ENCODE results near the gene FOXK2.

Gene FOXK2

DNA sequence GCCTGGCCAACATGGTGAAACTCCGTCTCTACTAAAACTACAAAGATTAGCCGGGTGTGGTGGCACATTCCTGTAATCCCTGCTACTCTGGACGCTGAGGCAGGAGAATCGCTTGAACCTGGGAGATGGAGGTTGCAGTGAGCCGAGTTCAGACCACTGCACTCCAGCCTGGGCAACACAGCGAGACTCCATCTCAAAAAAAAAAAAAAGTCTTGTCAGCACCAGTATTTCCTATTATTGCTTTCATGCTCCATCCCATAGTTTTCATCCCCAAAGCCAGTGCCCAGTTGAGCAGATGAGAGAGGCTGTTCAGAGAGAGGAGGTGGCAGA, 70.3 kb downstream of the FOXK2 start:
- DNase-seq (ENCODE audit: low spot score) = no peak

DNA sequence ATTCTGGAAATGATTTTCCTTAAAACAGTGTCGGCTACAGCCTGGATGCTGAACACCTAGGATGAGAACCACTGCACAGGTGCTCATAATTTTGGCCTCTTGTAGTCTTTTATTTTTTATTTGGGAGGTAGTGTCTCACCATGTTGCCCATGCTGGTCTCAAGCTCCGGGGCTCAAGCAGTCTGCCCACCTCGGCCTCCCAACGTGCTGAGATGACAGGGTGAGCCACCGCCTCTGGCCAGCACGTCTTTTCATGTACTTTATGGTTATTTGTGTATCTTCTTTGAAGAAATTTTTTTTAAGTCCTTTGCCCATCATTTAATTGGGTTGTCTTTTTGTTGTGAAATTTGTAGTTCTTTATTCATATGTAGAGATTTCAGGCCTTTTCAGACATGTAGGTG, 70.7 kb downstream of the FOXK2 start:
- no peak for DNase-seq (ENCODE audit: low spot score)

DNA sequence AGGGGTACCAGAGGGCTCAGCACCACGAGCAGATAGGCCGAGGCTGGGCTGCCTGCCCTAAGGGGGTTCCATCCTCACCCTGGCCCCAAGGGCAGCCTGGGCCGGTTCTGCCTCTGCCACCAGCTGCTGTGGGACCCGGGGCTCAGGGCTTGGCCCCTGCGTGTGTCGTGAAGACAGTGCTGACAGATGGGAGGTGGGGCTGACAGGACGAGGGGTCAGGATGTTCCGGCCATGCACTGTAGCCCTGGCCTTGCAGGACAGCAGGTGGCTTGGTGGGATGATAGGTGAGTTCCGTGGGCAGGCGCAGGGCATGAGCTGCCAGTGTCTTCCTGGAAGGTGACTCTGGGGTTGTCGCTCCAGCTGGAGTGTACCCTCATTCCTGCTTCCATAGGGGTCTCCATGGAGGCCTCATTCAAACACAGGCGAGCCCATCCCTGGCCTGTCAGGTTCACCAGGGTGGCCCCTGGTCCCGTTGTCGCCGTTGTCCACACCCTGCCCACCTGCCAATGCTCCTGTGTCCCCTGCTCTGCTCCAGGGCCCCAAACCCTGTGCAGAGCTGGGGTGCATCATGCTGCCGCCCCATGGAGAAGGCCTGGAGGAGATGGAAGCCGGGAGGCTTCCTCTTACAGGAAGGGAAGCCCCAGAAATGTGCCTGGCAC, 71.5 kb downstream of the FOXK2 start:
- no peak for DNase-seq (ENCODE audit: low spot score)

- no peak for DNase-seq (ENCODE audit: low spot score)
Measured at GRCh38 chr17:82592289-82592766, 72.8 kb downstream of the FOXK2 start.

- DNase-seq (ENCODE audit: low spot score) = no peak
Measured at GRCh38 chr17:82592767-82593589, 73.4 kb downstream of the FOXK2 start.

- no peak for DNase-seq (ENCODE audit: low spot score)
Measured at GRCh38 chr17:82593590-82594087, 74.1 kb downstream of the FOXK2 start.

DNA sequence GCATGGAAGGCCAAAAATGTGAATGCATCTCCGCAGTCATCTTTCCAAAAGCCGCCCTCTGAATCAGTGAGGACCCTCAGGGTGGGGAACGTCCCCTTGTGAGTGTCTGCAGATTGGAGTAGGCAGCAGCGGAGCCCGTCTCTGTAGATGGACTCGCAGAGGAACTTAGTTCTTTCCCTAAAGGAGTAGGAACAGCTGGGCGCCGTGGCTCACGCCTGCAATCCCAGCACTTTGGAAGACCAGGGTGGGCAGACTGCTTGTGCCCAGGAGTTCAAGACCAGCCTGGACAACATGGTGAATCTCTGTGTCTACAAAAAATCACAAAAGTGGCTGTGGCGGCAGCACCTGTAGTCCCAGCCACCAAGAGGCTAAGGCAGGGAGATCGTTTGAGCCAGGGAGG, 75.0 kb downstream of the FOXK2 start:
- no peak for DNase-seq (ENCODE audit: low spot score)

DNA sequence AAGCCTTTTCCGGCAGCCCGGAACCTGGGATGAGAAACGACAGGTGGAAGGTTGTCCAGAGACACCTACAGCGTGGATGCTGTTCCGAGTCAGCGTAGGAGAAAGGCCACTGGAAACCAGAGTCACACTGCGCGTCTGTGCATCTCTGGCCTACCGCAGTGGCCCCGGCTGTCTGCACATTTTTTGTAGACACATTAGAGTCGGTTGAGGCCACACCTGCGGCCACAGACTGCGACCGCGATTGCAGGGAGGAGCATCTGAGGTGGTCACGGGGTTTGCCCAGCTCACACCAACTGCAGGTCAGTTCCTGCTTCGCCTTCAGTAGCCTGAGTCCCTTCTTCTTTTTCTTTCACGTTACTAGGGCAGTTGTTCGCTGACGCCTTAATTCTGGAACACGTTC, 76.4 kb downstream of the FOXK2 start:
- no peak for DNase-seq (ENCODE audit: low spot score)

- DNase-seq (ENCODE audit: low spot score) = no peak
Measured at GRCh38 chr17:82596296-82596695, 76.8 kb downstream of the FOXK2 start.

DNA sequence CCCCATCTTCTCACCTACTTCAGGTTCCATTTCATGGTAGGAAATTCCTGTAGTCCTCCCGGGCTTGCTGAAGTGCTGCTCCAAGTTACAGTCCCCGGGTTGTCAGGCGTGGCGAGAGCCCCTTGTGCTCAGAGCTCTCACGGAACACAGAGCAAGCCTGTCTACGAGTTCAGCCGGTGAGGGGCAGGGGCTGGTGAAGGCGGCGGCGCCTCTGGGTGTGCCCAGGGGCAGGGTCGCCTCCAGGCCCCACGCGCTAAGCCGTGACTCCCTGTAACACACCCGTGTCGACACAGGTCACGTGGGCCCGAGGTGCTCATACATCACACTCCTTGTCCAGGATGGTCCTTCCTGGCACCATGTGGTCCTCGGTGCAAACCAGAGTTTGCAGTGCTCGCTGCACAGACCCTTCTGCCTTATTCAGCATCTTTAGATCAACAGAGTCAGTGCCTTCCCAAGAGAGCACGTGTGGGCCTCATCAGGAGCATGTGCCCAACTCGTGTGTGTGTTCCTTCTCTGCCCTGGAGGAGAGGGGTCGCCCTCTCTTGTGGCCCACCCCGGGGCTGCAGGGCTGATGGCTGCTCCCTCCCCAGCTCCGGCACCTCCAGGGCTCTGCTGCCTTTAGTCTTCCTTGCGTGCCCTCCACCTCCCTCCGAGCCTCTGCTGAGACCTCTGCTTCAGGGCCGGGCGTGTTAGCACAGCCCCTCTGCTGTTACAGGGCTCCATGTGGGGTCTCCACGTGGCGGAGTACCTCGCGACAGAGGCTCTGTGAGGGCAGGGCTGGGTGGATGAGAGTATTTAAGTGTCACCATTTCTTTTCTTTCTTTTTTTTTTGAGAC, 77.5 kb downstream of the FOXK2 start:
- DNase-seq (ENCODE audit: low spot score) = no peak

DNA sequence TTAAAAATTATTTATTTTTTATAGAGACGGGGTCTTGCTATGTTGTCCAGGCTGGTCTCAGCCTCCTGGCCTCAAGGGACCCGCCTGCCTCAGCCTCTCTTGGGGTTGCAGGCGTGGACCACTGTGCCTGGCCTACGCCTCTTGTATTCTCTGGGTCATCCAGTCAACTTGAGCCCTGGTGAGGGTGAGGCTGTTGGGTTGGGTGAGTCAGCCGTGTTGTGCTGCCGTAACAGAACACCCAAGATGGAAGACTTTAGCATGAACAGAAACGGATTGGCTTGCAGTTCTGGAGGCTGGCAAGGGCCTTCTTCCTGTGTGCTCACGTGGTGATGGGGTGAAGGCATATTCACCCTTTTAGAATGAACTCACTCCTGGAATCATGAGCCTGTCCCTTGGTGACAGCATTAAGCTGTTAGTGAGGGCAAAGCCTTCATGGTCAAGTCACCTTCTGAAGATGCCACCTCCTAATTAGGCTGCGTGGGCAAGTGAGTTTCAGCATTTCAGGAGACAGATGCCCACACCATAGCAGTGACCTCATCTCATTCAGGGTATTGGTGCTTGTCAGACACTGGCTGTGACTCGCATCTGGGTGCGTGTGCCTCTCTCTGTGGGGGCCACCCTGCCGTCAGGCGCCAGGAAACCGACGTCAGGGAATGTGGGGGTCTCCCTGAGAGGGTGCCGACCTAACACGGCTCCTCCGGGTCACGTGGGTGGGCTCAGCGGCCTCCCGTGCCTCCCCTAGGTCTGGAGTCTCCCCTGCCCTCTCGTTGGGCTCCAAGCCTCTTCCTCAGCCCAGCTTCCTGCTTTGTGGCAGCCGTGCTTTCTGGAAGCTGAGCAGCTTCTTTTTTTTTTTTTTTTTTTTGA, 79.0 kb downstream of the FOXK2 start:
- DNase-seq (ENCODE audit: low spot score) = no peak

DNA sequence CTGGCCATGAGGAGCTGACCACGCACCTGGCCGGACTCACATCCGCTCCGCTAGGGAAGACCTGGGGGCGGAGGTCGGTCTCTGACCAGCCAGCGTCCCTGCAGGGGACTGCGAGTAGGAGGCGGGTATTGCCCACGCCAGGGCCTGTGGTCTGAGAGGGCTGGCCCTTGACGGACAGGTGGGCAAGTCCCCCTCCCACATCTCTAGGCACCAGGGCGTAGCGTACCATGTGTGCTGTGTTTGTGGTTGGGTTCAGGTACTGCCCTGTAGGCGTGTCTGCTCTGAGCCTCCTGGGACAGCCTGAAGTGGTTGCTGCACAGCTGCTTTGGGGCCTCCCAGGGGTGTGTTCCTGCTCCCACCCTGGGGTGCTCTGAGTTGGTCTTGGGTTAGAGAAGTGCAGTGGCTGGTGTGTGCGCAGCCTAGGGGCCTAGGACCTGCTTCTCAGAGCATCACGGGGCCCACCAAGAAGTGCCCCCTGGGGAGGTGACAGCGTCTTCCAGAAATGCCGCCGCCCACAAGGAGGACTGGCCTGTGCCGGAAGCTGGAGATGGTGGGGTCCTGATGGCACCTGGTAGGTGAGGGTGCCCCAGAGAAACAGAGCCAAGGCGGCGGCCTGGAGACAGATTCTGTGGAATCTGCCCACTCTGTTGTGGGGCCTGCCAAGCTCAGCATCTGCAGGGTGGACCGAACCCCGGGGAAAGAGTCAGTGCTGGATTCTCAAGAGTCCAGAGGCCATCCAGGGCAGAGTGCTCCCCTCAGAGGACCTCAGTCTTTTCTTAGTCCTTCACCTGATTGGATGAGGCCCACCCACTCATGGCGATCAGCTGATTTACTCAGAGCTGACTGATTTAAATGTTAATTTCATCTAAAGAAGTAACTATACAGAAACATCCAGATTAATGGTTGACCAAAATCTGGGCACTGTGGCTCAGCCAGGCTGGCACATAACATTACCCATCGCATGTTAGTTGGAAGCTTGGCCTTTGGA, 80.4 kb downstream of the FOXK2 start:
- no peak for DNase-seq (ENCODE audit: low spot score)

- no peak for DNase-seq (ENCODE audit: low spot score)
Measured at GRCh38 chr17:82600731-82601446, 81.4 kb downstream of the FOXK2 start.

DNA sequence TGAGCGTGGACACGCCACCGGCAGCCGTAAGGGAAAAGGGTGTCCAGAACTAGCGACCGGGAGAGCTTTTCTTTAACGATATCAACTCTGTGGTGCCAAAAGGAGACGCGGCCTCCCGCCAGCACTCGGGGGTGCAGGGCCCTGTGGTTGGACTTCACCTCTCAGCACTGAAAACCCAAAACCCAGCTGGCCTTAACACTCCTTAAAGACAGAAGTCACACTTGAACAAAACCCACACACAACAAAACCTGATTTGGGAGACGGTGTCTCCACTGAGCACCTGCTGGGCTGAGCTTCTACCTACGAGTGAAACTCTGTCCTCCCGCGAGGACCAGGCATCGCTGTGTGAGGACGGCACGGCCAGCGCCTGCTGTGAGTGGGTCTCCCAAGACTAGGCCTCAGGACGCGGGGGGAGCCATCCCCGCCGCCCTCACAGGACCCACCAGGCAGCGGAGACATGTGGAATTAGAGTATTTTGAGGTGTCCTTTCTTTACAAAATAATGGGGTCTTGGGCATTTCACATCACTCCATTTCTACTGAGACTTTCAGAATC, 82.0 kb downstream of the FOXK2 start:
- no peak for DNase-seq (ENCODE audit: low spot score)

GRCh38 chr17:82602487-82602886, 83.0 kb downstream of the FOXK2 start:
- DNase-seq (ENCODE audit: low spot score) = no peak

GRCh38 chr17:82602986-82603710, 83.6 kb downstream of the FOXK2 start:
- DNase-seq (ENCODE audit: low spot score) = no peak

- no peak for DNase-seq (ENCODE audit: low spot score)
Measured at GRCh38 chr17:82603981-82604448, 84.5 kb downstream of the FOXK2 start.

DNA sequence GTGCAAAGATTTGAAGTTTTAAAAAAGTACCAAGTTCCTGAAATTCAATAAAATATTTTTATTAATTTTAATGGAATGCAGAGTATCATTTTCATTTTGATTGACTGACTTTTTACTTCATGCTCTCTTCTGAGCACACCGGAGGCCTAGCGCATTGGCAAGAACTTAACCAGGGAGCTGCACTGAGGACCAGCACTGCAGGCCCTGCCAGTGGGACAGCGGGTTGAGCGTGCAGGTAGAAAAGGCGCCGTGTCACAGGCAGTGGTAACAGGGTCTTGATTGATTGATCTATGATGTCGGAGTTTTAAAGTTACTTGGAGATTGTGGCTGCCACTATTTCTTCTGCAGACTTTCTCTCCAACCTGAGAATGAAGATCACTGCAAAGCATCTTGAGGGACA, 85.0 kb downstream of the FOXK2 start:
- DNase-seq (ENCODE audit: low spot score) = no peak
